HG03139 (cell line): Measurements from ENCODE around the gene ZNF534.
"Not testable (repeated sequence)": the region's sequence is repeated elsewhere in the genome, so short reads cannot be mapped to it uniquely, and the experiment has no call there.

ENCODE experiments used
- ATAC-seq: cut with Tn5 transposase; IDR thresholded peaks from one replicate; pipeline ENCODE4 v1.9.1; 2021; ENCODE audit not compliant: unreplicated experiment

The ZNF534 gene

DNA sequence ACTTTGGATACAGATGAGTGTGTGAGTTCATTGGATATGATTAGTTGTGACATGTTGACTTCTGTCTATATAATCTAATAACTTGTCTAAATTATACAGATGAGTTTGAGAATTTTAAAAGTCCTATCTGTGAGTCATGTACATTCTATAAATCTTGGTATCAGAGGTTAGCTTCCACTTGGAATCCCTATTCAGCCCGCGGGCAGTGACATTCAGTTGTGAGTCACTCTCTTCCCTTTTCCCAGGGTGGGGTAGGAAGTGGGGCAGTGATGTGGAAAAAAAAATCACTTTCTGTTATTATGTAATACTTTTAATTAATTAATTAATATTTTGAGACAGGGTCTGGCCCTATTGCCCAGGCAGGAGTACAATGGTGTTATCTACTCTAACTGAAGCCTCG is 65.6 kb downstream of the ZNF534 start:
- ATAC-seq: no peak

- no peak for ATAC-seq
These were observed 69.6 kb downstream of the ZNF534 start for GRCh38 chr19:52498571-52498970.

- ATAC-seq: not testable (repeated sequence)
These were observed 71.5 kb downstream of the ZNF534 start for GRCh38 chr19:52500474-52500873.

- not testable (repeated sequence) for ATAC-seq
These were observed 72.0 kb downstream of the ZNF534 start for GRCh38 chr19:52500991-52501390.
